Activated CD4-positive, alpha-beta T cell treated with anti-CD3 and anti-CD28 coated beads, Interleukin-2, amount 10 ng/mL, durations not matched to agents 7 days and 5 days (primary cell): Measurements from ENCODE around the gene OPCML. TPM values are rescaled to one million over a fixed set of nuclear protein-coding genes. Genes with fewer than 3 reads are reported as not detected.

Experiments used
- CTCF ChIA-PET: fragments of 350-600 bp; sonication (Branson Sonifier 250); formaldehyde crosslinking; loops from one replicate; lab custom pipeline; 2021; ENCODE audit warnings: antibody characterized with exemption; lab: Charles Lee
- POLR2A ChIA-PET: fragments of 350-600 bp; sonication (Branson Sonifier 250); formaldehyde crosslinking; loops from one replicate; lab custom pipeline; 2021; ENCODE audit warnings: antibody characterized with exemption; lab: Charles Lee
- DNase-seq: peaks from one replicate; pipeline ENCODE4 v3.0.0-alpha.2; 2020
- H3K27ac Mint-ChIP-seq: one replicate; pipeline ENCODE4 v1.8.0; 2021; ENCODE audit warnings: mild to moderate bottlenecking, moderate library complexity, mixed read lengths
- H3K27me3 Mint-ChIP-seq: one replicate; pipeline ENCODE4 v1.8.0; 2021; ENCODE audit warnings: mixed read lengths
- H3K36me3 Mint-ChIP-seq: one replicate; pipeline ENCODE4 v1.8.0; 2021; ENCODE audit warnings: low read depth, mixed read lengths
- H3K4me1 Mint-ChIP-seq: one replicate; pipeline ENCODE4 v1.8.0; 2021; ENCODE audit warnings: mixed read lengths
- H3K4me3 Mint-ChIP-seq: one replicate; pipeline ENCODE4 v1.8.0; 2021; ENCODE audit warnings: mild to moderate bottlenecking, moderate library complexity, mixed read lengths
- H3K9me3 Mint-ChIP-seq: one replicate; pipeline ENCODE4 v1.8.0; 2021; ENCODE audit warnings: mixed read lengths
- total RNA-seq, 2 experiments: library from RNA; stranded (reverse); gene quantifications; one replicate each; pipeline ENCODE4 v1.2.3, GENCODE V29; 2021

The OPCML gene
- total RNA-seq, 2 experiments from 2014 or later = not detected

- no peaks in the 10 kb centered on the region for H3K36me3 Mint-ChIP-seq
- H3K9me3 Mint-ChIP-seq = no peaks in the 10 kb centered on the region
- H3K27me3 Mint-ChIP-seq = no peaks in the 10 kb centered on the region
- H3K4me1 Mint-ChIP-seq = no peaks in the 10 kb centered on the region
- CTCF ChIA-PET = interaction anchor here (0.7 kb wide), 1 partner anchor 824 kb away, joined by 3 read pairs; no protein-coding TSS in a partner anchor
- no peak overlapping the region for H3K4me3 Mint-ChIP-seq
- DNase-seq = no peak
- H3K27ac Mint-ChIP-seq = no peak overlapping the region
- POLR2A ChIA-PET = no interaction called here
These were observed 385.5 kb downstream of the OPCML start for GRCh38 chr11:133146697-133147306.

- CTCF ChIA-PET = no interaction called here
- POLR2A ChIA-PET = no interaction called here
- H3K4me1 Mint-ChIP-seq = no peaks in the 10 kb centered on the region
These were observed 394.4 kb downstream of the OPCML start for GRCh38 chr11:133137939-133138338.

DNA sequence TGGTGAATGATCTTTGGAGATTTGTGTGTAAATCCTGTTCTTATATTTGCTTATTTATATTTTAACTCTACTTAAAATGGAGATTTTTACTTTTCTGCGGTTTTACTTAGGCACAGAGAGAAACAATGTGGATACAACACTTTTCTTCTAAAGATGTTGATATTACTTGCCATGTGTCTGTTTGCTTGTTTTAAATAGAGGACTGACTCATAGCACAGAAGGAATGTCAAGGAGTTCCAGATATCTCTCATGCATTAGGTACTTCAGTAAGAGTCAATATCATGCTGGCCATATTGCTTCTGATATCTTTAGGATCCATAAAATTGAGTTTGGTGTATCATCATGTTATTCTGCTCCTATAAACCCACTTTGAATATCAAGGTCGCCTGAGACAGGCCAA, 395.0 kb downstream of the OPCML start:
- Mint-ChIP-seq H3K4me3 (no peak overlapping the region), H3K27ac (no peak overlapping the region), H3K36me3 (no peaks in the 10 kb centered on the region), H3K4me1 (no peaks in the 10 kb centered on the region), H3K27me3 (peaks cover 3% of the 10 kb centered on the region), H3K9me3 (no peaks in the 10 kb centered on the region)
- POLR2A ChIA-PET = no interaction called here
- no peak for DNase-seq
- CTCF ChIA-PET = no interaction called here

More at GRCh38 chr11:133137939-133138338, 394.4 kb downstream of the OPCML start:
- Mint-ChIP-seq H3K9me3 (no peaks in the 10 kb centered on the region), H3K27me3 (peaks cover 3% of the 10 kb centered on the region), H3K27ac (no peak overlapping the region), H3K4me3 (no peak overlapping the region), H3K36me3 (no peaks in the 10 kb centered on the region)
- no peak for DNase-seq

- POLR2A ChIA-PET = no interaction called here
- no peak for DNase-seq
- Mint-ChIP-seq H3K4me1 (no peaks in the 10 kb centered on the region), H3K36me3 (no peaks in the 10 kb centered on the region), H3K27me3 (peaks cover 3% of the 10 kb centered on the region), H3K27ac (no peak overlapping the region), H3K4me3 (no peak overlapping the region), H3K9me3 (no peaks in the 10 kb centered on the region)
- CTCF ChIA-PET = interaction anchor here (1.0 kb wide), 1 partner anchor 58 kb away, joined by 3 read pairs; no protein-coding TSS in a partner anchor
These were observed 395.9 kb downstream of the OPCML start for GRCh38 chr11:133136376-133136775.

DNA sequence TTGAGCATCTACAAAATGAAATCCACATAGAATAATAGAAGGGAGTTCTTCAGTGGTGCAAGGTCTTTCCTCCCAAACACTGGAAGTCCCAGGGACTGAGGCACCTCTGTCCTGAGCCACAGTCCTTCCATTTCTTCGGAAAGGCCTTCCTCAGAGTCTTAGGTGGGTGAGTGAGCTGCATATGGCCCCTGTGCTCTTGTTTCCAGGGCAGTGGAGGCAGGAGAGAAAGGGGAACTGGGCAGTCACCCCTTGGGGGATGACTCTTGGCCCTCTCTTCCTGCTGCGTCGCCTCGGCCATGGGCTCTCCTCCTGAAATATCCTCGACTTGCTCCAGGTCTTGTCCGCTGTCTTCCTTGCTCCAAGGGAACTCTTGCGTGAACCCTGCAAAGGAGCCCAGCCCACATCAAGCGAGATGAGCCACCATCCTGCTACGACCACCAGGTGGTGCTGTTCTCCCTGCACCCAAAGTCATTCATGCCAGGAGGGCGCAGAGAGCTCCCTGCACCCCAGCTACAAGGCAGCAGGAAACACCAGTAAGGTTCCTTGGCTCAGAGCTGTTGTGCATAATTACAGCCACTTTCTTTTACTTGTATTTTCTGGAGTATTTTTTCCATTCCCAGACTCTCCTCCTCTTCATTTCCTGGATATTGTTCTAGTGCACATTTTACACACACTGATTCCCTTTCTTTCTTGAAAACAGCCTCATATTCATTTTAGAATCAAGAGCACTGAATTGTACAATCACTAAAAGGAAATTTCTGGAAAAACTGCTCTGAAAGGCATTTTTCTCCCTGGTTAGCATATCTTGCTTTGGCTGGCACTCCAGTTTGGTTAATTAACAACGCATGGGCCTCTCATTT, 397.8 kb downstream of the OPCML start:
- Mint-ChIP-seq H3K27me3 (peaks cover 4% of the 10 kb centered on the region), H3K27ac (no peak overlapping the region), H3K4me1 (no peaks in the 10 kb centered on the region), H3K4me3 (no peak overlapping the region), H3K36me3 (no peaks in the 10 kb centered on the region), H3K9me3 (no peaks in the 10 kb centered on the region)
- peak; percentile 51 for DNase-seq
- CTCF ChIA-PET = interaction anchor here (1.1 kb wide), 1 partner anchor 700 kb away, joined by 3 read pairs; no protein-coding TSS in a partner anchor
- POLR2A ChIA-PET = no interaction called here

- Mint-ChIP-seq H3K4me1 (no peaks in the 10 kb centered on the region), H3K36me3 (no peaks in the 10 kb centered on the region), H3K27me3 (peaks cover 4% of the 10 kb centered on the region), H3K9me3 (no peaks in the 10 kb centered on the region), H3K27ac (no peak overlapping the region), H3K4me3 (no peak overlapping the region)
- DNase-seq = no peak
- POLR2A ChIA-PET = no interaction called here
- CTCF ChIA-PET = interaction anchor here (1.1 kb wide), 1 partner anchor 701 kb away, joined by 3 read pairs; no protein-coding TSS in a partner anchor
These were observed 398.7 kb downstream of the OPCML start for GRCh38 chr11:133133606-133134005.

- no peak overlapping the region for H3K27ac Mint-ChIP-seq
- no peaks in the 10 kb centered on the region for H3K9me3 Mint-ChIP-seq
- DNase-seq = no peak
- ChIA-PET POLR2A (no interaction called here), CTCF (no interaction called here)
- no peak overlapping the region for H3K4me3 Mint-ChIP-seq
- peaks cover 4% of the 10 kb centered on the region for H3K27me3 Mint-ChIP-seq
- H3K4me1 Mint-ChIP-seq = no peaks in the 10 kb centered on the region
- H3K36me3 Mint-ChIP-seq = no peaks in the 10 kb centered on the region
These were observed 399.3 kb downstream of the OPCML start for GRCh38 chr11:133133050-133133449.

GRCh38 chr11:133127741-133128140, 404.6 kb downstream of the OPCML start:
- H3K4me3 Mint-ChIP-seq = no peak overlapping the region

DNA sequence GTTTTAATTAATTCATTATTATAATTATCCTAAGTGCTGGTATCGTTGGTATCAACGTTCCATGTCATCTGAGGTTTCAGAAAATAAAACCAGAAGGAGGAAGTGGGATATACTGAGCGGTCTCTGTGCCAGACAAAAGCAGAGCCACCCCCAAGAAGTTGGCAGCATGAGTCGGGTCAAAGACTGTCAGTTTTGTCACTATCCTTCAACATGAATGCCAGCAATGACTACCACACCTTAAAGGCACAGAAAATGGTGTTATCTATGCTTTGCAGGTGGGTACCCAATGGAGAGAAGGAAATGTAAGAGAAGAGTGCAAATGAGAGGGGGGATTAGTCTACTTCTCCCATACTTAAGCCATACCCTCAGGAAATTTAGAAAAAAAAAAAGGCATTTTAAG, 408.5 kb downstream of the OPCML start:
- Mint-ChIP-seq H3K4me3 (no peak overlapping the region), H3K36me3 (no peaks in the 10 kb centered on the region)
- POLR2A ChIA-PET = no interaction called here

More at GRCh38 chr11:133127741-133128140, 404.6 kb downstream of the OPCML start:
- no peaks in the 10 kb centered on the region for H3K4me1 Mint-ChIP-seq
- H3K36me3 Mint-ChIP-seq = no peaks in the 10 kb centered on the region
- ChIA-PET POLR2A (no interaction called here), CTCF (no interaction called here)
- H3K27ac Mint-ChIP-seq = no peak overlapping the region
- no peak for DNase-seq
- H3K27me3 Mint-ChIP-seq = peaks cover 4% of the 10 kb centered on the region
- no peaks in the 10 kb centered on the region for H3K9me3 Mint-ChIP-seq

GRCh38 chr11:133123366-133123765, 408.9 kb downstream of the OPCML start:
- no peak for DNase-seq
- POLR2A ChIA-PET = no interaction called here
- Mint-ChIP-seq H3K27ac (no peak overlapping the region), H3K4me1 (no peaks in the 10 kb centered on the region), H3K4me3 (no peak overlapping the region), H3K36me3 (no peaks in the 10 kb centered on the region), H3K9me3 (no peaks in the 10 kb centered on the region), H3K27me3 (peaks cover 2% of the 10 kb centered on the region)
- CTCF ChIA-PET = no interaction called here

More for the DNA sequence above, 408.5 kb downstream of the OPCML start:
- Mint-ChIP-seq H3K27ac (no peak overlapping the region), H3K27me3 (peaks cover 2% of the 10 kb centered on the region), H3K9me3 (no peaks in the 10 kb centered on the region), H3K4me1 (no peaks in the 10 kb centered on the region)
- DNase-seq = no peak
- CTCF ChIA-PET = no interaction called here

- POLR2A ChIA-PET = no interaction called here
- Mint-ChIP-seq H3K4me3 (no peak overlapping the region), H3K4me1 (no peaks in the 10 kb centered on the region), H3K36me3 (no peaks in the 10 kb centered on the region), H3K9me3 (no peaks in the 10 kb centered on the region), H3K27me3 (peaks cover 2% of the 10 kb centered on the region), H3K27ac (no peak overlapping the region)
- no peak for DNase-seq
- CTCF ChIA-PET = no interaction called here
These were observed 410.0 kb downstream of the OPCML start for GRCh38 chr11:133122256-133122655.

GRCh38 chr11:133118563-133119268, 413.6 kb downstream of the OPCML start:
- no peak overlapping the region for H3K4me3 Mint-ChIP-seq
- H3K9me3 Mint-ChIP-seq = no peaks in the 10 kb centered on the region
- POLR2A ChIA-PET = no interaction called here
- H3K27me3 Mint-ChIP-seq = peaks cover 2% of the 10 kb centered on the region
- CTCF ChIA-PET = interaction anchor here (0.6 kb wide), 1 partner anchor 465 kb away, joined by 4 read pairs; no protein-coding TSS in a partner anchor
- no peak for DNase-seq
- H3K27ac Mint-ChIP-seq = no peak overlapping the region
- no peaks in the 10 kb centered on the region for H3K36me3 Mint-ChIP-seq
- H3K4me1 Mint-ChIP-seq = no peaks in the 10 kb centered on the region

- H3K4me1 Mint-ChIP-seq = no peaks in the 10 kb centered on the region
- H3K36me3 Mint-ChIP-seq = no peaks in the 10 kb centered on the region
- peaks cover 2% of the 10 kb centered on the region for H3K27me3 Mint-ChIP-seq
- CTCF ChIA-PET = no interaction called here
- H3K27ac Mint-ChIP-seq = no peak overlapping the region
- POLR2A ChIA-PET = no interaction called here
- DNase-seq = no peak
- H3K4me3 Mint-ChIP-seq = no peak overlapping the region
- no peaks in the 10 kb centered on the region for H3K9me3 Mint-ChIP-seq
These were observed 417.2 kb downstream of the OPCML start for GRCh38 chr11:133115099-133115498.
